Kidney (tissue), 14 donors: ENCODE data around the gene CHRNA1. TPM values are rescaled to one million over a fixed set of nuclear protein-coding genes. Genes with fewer than 3 reads are reported as not detected.

Experiments used
- DNase-seq, 5 donors: peaks; one replicate each; pipeline ENCODE4 v3.0.0-alpha.2; 2013 to 2020
- FAIRE-seq: peaks from 2 replicates; lab custom pipeline; 2012; peaks lifted over from hg19 to GRCh38; lab: Jason Lieb, UNC
- H3K27ac ChIP-seq, 2 donors: one replicate each; pipeline ENCODE4 v1.7.0; 2013; ENCODE audit warnings: low read depth in 2 of 2, low read length in 2 of 2, inconsistent platforms in 1 of 2
- H3K27me3 ChIP-seq: one replicate; pipeline ENCODE4 v1.7.1; 2013; ENCODE audit warnings: low read length, inconsistent platforms; ENCODE audit not compliant: control insufficient read depth, insufficient read depth
- H3K36me3 ChIP-seq, 3 donors: one replicate each; pipeline versions ENCODE4 v1.7.0 to v1.7.1; 2013; ENCODE audit warnings: low read length in 3 of 3, control low read depth in 1 of 3, inconsistent platforms in 1 of 3; ENCODE audit not compliant: insufficient read depth in 3 of 3, control insufficient read depth in 2 of 3
- H3K4me1 ChIP-seq, 3 donors: one replicate each; pipeline versions ENCODE4 v1.7.0 to v1.7.1; 2013; ENCODE audit warnings: low read length in 3 of 3, inconsistent platforms in 1 of 3, low read depth in 1 of 3; ENCODE audit not compliant: control insufficient read depth in 2 of 3, insufficient read depth in 2 of 3
- H3K4me3 ChIP-seq, 3 donors: one replicate each; pipeline versions ENCODE4 v1.7.0 to v1.8.1; 2013; ENCODE audit warnings: low read length in 3 of 3, control low read depth in 1 of 3, inconsistent platforms in 1 of 3
- H3K9ac ChIP-seq, 3 donors: one replicate each; pipeline versions ENCODE4 v1.7.0 to v1.7.1; 2013; ENCODE audit warnings: low read length in 3 of 3, control low read depth in 1 of 3, inconsistent platforms in 1 of 3
- H3K9me3 ChIP-seq, 3 donors: one replicate each; pipeline versions ENCODE4 v1.7.0 to v1.7.1; 2013; ENCODE audit warnings: low read length in 3 of 3, control low read depth in 1 of 3, inconsistent platforms in 1 of 3; ENCODE audit not compliant: control insufficient read depth in 2 of 3, insufficient read depth in 1 of 3
- CTCF ChIP-seq: IDR thresholded peaks from 3 replicates; pipeline ENCODE4 v1.5.1; 2012; ENCODE audit warnings: mild to moderate bottlenecking, moderate library complexity, borderline replicate concordance; ENCODE audit not compliant: insufficient read depth; ENCODE audit errors: extremely low read depth
- intact Hi-C: fragments of 100-400 bp; cut with DNase I; formaldehyde crosslinking; loops from one replicate; pipeline ENCODE4 v1.11.1; 2022
- polyA plus RNA-seq: library from polyadenylated mRNA; stranded (reverse); fragments of 350-450 nt; fragmentation: Illumina TruSeq; extraction: RNeasy Lipid Tissue Mini Kit (QIAGEN cat#74804); gene quantifications from one replicate; pipeline ENCODE4 v1.2.3, GENCODE V29; 2014; ENCODE audit warnings: low read depth, low replicate concordance; ENCODE audit not compliant: insufficient read depth
- total RNA-seq: library from RNA; stranded (reverse); fragmentation: NEBNext Ultra II Directional; extraction: Animal tissue kit (Norgen Biotek cat#: 25700); gene quantifications from one replicate; pipeline ENCODE4 v1.2.1, GENCODE V29; 2021
- donor health status: control.
- donor health status: control.
- donor health status: control.
- donor health status: control.
- donor health status: control.
- donor health status: DM: yes; HTN: yes; CAD: no.
- donor health status: Normal renal cell carcinoma (clear cell type).

The CHRNA1 gene
- total and polyA plus RNA-seq, 2 donors from 2014 or later: not detected

GRCh38 chr2:174708713-174709112 is 55.6 kb downstream of the CHRNA1 start:
- DNase-seq (no peak), FAIRE-seq (no peak)
- Histone ChIP-seq H3K9ac (no peak overlapping the region), H3K4me1 (no peaks in the 10 kb centered on the region), H3K36me3 (no peaks in the 10 kb centered on the region), H3K27me3 (no peaks in the 10 kb centered on the region), H3K9me3 (no peaks in the 10 kb centered on the region), H3K4me3 (no peak overlapping the region), H3K27ac (no peak overlapping the region)
- intact Hi-C loops: no loop called here
- TF ChIP-seq CTCF: no peak

GRCh38 chr2:174705321-174705720 is 59.0 kb downstream of the CHRNA1 start:
- H3K4me3 ChIP-seq: no peak overlapping the region
- no peak for FAIRE-seq
- intact Hi-C loops: no loop called here
- no peak for TF ChIP-seq CTCF
- no peak overlapping the region for H3K9ac ChIP-seq
- no peak overlapping the region for H3K27ac ChIP-seq
- H3K4me1 ChIP-seq: no peaks in the 10 kb centered on the region
- H3K36me3 ChIP-seq: no peaks in the 10 kb centered on the region
- H3K9me3 ChIP-seq: no peaks in the 10 kb centered on the region
- H3K27me3 ChIP-seq: no peaks in the 10 kb centered on the region
- DNase-seq: no peak

- intact Hi-C loops: no loop called here
- H3K4me3 ChIP-seq: no peak overlapping the region
- no peak overlapping the region for H3K27ac ChIP-seq
- no peak for TF ChIP-seq CTCF
- no peaks in the 10 kb centered on the region for H3K27me3 ChIP-seq
- FAIRE-seq (no peak), DNase-seq (no peak)
- H3K9me3 ChIP-seq: no peaks in the 10 kb centered on the region
- no peak overlapping the region for H3K9ac ChIP-seq
- H3K4me1 ChIP-seq: no peaks in the 10 kb centered on the region
- no peaks in the 10 kb centered on the region for H3K36me3 ChIP-seq
Observed at GRCh38 chr2:174704642-174705041, 59.6 kb downstream of the CHRNA1 start.

GRCh38 chr2:174704061-174704460 is 60.2 kb downstream of the CHRNA1 start:
- no peak for DNase-seq
- Histone ChIP-seq H3K4me1 (no peaks in the 10 kb centered on the region), H3K27ac (no peak overlapping the region), H3K9ac (no peak overlapping the region), H3K27me3 (no peaks in the 10 kb centered on the region), H3K4me3 (no peak overlapping the region), H3K36me3 (no peaks in the 10 kb centered on the region), H3K9me3 (no peaks in the 10 kb centered on the region)
- intact Hi-C loops: no loop called here
- no peak for TF ChIP-seq CTCF
- FAIRE-seq: no peak
